Activated B cell treated with CpG ODN at 0.5 μM for 24 hours (primary cell): Measurements from ENCODE around the gene SAP30. TPM values are rescaled to one million over a fixed set of nuclear protein-coding genes. Genes with fewer than 3 reads are reported as not detected.

Source experiments
- ATAC-seq: fragments of 200-7000 bp; cut with Tn5 transposase; one replicate; pipeline ENCODE4 v1.10.0; 2021; ENCODE audit warnings: low read depth, mild to moderate bottlenecking, moderate library complexity
- CTCF ChIA-PET: fragments of 350-600 bp; sonication (Branson Sonifier 250); formaldehyde crosslinking; loops from one replicate; lab custom pipeline; 2021; ENCODE audit warnings: antibody characterized with exemption; lab: Charles Lee
- POLR2A ChIA-PET: fragments of 350-600 bp; sonication (Branson Sonifier 250); formaldehyde crosslinking; loops from one replicate; lab custom pipeline; 2021; ENCODE audit warnings: antibody characterized with exemption; lab: Charles Lee
- DNase-seq: peaks from one replicate; pipeline ENCODE4 v3.0.0; 2022
- H3K27ac Mint-ChIP-seq: one replicate; pipeline ENCODE4 v1.8.0; 2020; ENCODE audit warnings: mixed read lengths
- H3K27me3 Mint-ChIP-seq: one replicate; pipeline ENCODE4 v1.8.0; 2021; ENCODE audit warnings: mixed read lengths
- H3K36me3 Mint-ChIP-seq: one replicate; pipeline ENCODE4 v1.8.0; 2021; ENCODE audit warnings: low read depth, mixed read lengths
- H3K4me1 Mint-ChIP-seq: one replicate; pipeline ENCODE4 v1.8.0; 2021; ENCODE audit warnings: mixed read lengths
- H3K4me3 Mint-ChIP-seq: one replicate; pipeline ENCODE4 v1.8.0; 2020; ENCODE audit warnings: mild to moderate bottlenecking, mixed read lengths
- H3K9me3 Mint-ChIP-seq: one replicate; pipeline ENCODE4 v1.8.0; 2020; ENCODE audit warnings: mixed read lengths
- CTCF ChIP-seq: fragments of 200-600 bp; IDR thresholded peaks from one replicate; pipeline ENCODE4 v1.8.0; 2022; ENCODE audit warnings: antibody characterized with exemption, mild to moderate bottlenecking
- intact Hi-C: fragments of 100-400 bp; cut with micrococcal nuclease; formaldehyde crosslinking; loops from one replicate; pipeline ENCODE4 v1.15.1; 2024
- total RNA-seq: library from RNA; stranded (reverse); gene quantifications from 2 replicates; pipeline ENCODE4 v1.2.3, GENCODE V29; 2022

SAP30 gene
- total RNA-seq, 1 donor from 2014 or later = 2.1 TPM

DNA sequence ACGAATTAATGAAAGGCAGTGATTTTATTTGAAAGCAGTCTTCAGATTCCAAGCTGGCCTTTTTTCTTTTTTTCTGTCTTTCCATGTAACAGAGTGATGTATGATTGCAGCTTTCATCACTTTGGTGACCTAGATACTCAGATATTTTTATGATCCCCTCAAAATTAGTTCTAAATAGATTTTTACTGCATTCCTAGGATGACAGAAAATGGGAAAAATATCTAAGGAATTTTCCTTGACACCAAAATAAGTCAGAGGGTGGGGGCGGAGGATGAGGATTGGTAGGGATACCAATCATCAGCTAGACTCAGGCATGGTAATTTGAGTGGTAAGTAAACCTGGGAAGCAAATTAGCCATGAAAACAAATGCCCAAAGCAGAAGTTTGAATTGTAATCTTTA, 24.7 kb upstream of the SAP30 start:
- POLR2A ChIA-PET = interaction anchor here (0.8 to 2.0 kb wide), 3 partner anchors 11 to 23 kb away, joined by 4 to 19 read pairs (median 5); partner anchors contain the start of gene HMGB2
- CTCF ChIA-PET = interaction anchor here (1.0 to 1.2 kb wide), 3 partner anchors 16 to 333 kb away, joined by 3 to 4 read pairs (median 3); no protein-coding TSS in a partner anchor

DNA sequence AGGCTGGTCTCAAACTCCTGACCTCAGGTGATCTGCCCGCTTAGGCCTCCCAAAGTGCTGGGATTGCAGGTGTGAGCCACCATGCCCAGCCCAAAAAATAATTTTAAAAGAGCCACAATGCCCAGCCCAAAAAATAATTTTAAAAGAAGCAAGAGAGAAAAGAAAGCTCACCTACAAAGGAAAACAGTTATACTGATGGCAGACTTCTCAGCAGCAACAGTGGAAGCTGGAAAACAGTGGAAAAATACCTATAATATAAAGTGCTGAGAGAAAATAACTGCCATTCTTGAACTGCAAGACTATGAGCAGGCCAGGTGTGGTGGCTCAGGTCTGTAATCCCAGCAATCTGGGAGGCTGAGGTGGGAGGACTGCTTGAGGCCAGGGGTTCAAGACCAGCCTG, 23.3 kb upstream of the SAP30 start:
- H3K27me3 Mint-ChIP-seq = no peaks in the 10 kb centered on the region
- POLR2A ChIA-PET = interaction anchor here (1.5 kb wide), 1 partner anchor 22 kb away, joined by 5 read pairs; no protein-coding TSS in a partner anchor
- H3K4me3 Mint-ChIP-seq = no peak overlapping the region
- TF ChIP-seq CTCF = no peak
- H3K27ac Mint-ChIP-seq = no peak overlapping the region
- no peaks in the 10 kb centered on the region for H3K9me3 Mint-ChIP-seq
- H3K4me1 Mint-ChIP-seq = peaks cover 6% of the 10 kb centered on the region
- intact Hi-C loops = no loop called here
- no peak for DNase-seq
- H3K36me3 Mint-ChIP-seq = no peaks in the 10 kb centered on the region
- ATAC-seq = no peak
- CTCF ChIA-PET = interaction anchor here (1.7 kb wide), 1 partner anchor 28 kb away, joined by 4 read pairs; no protein-coding TSS in a partner anchor

More for the DNA sequence above, 24.7 kb upstream of the SAP30 start:
- TF ChIP-seq CTCF = no peak
- DNase-seq = no peak
- Mint-ChIP-seq H3K4me3 (no peak overlapping the region), H3K4me1 (peaks cover 6% of the 10 kb centered on the region), H3K27me3 (no peaks in the 10 kb centered on the region), H3K27ac (no peak overlapping the region), H3K9me3 (no peaks in the 10 kb centered on the region), H3K36me3 (no peaks in the 10 kb centered on the region)
- intact Hi-C loops = no loop called here
- no peak for ATAC-seq

DNA sequence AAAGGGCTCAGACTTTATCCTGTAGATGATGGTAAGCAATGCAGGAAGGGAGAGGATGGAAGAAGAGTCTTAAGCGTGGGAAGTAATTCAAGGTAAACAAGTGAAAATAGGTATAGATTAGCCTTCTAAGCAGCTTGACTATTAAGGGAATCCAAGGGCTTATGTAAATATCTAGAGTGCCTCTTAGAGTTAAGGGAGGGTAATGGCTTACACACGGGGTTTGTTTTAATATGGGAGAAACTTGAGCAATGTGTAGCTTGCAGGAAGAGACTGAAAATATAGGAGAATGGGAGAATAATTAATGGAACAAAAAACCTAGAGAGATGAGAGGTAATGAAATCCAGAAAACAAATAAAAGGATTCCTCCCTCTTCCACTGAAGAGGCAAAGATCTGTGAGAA, 12.8 kb upstream of the SAP30 start:
- CTCF ChIA-PET = no interaction called here
- H3K4me3 Mint-ChIP-seq = no peak overlapping the region
- ATAC-seq = no peak
- intact Hi-C loops = no loop called here
- DNase-seq = no peak
- POLR2A ChIA-PET = no interaction called here
- TF ChIP-seq CTCF = no peak
- no peaks in the 10 kb centered on the region for H3K4me1 Mint-ChIP-seq
- H3K27ac Mint-ChIP-seq = no peak overlapping the region
- H3K27me3 Mint-ChIP-seq = peaks cover 3% of the 10 kb centered on the region
- H3K9me3 Mint-ChIP-seq = peaks cover 2% of the 10 kb centered on the region
- H3K36me3 Mint-ChIP-seq = no peaks in the 10 kb centered on the region

- no peak overlapping the region for H3K4me3 Mint-ChIP-seq
- TF ChIP-seq CTCF = no peak
- no peaks in the 10 kb centered on the region for H3K4me1 Mint-ChIP-seq
- ChIA-PET CTCF (interaction anchor here (0.8 kb wide), 1 partner anchor 41 kb away, joined by 3 read pairs; no protein-coding TSS in a partner anchor), POLR2A (no interaction called here)
- ATAC-seq (no peak), DNase-seq (no peak)
- H3K36me3 Mint-ChIP-seq = no peaks in the 10 kb centered on the region
- H3K27ac Mint-ChIP-seq = no peak overlapping the region
- intact Hi-C loops = no loop called here
- H3K9me3 Mint-ChIP-seq = peaks cover 2% of the 10 kb centered on the region
- no peaks in the 10 kb centered on the region for H3K27me3 Mint-ChIP-seq
Observed at GRCh38 chr4:173360587-173361221, 10.1 kb upstream of the SAP30 start.

DNA sequence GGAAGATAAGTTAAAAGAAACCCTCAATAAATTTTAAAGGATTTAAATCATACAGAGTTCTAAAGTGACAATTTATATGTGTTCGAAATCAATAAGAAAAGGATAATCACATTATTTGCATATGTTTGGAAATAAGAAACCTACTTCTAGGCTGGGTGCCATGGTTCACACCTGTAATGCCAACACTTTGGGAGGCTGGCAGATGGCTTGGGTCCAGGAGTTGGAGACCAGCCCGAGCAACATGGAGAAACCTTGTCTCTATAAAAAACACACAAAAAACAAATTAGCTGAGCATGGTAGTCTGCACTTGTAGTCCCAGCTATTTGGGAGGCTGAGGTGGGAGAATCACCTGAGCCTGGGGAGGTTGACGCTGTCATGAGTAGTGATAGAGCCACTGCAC, 8.1 kb upstream of the SAP30 start:
- POLR2A ChIA-PET = no interaction called here
- intact Hi-C loops = no loop called here
- no peak for TF ChIP-seq CTCF
- Mint-ChIP-seq H3K27me3 (no peaks in the 10 kb centered on the region), H3K4me3 (no peak overlapping the region), H3K4me1 (no peaks in the 10 kb centered on the region), H3K9me3 (peaks cover 2% of the 10 kb centered on the region), H3K36me3 (no peaks in the 10 kb centered on the region), H3K27ac (no peak overlapping the region)
- ATAC-seq (no peak), DNase-seq (no peak)
- CTCF ChIA-PET = no interaction called here
